ENCODE measurements around the gene PPFIA4. TPM values are rescaled to one million over a fixed set of nuclear protein-coding genes. Genes with fewer than 3 reads are reported as not detected.

The PPFIA4 gene
- total and polyA plus RNA-seq, 2 donors (not counting 3 experiments of a cell fraction or from before 2014, with no cell fraction given), result 0.17 to 0.22 TPM

DNA sequence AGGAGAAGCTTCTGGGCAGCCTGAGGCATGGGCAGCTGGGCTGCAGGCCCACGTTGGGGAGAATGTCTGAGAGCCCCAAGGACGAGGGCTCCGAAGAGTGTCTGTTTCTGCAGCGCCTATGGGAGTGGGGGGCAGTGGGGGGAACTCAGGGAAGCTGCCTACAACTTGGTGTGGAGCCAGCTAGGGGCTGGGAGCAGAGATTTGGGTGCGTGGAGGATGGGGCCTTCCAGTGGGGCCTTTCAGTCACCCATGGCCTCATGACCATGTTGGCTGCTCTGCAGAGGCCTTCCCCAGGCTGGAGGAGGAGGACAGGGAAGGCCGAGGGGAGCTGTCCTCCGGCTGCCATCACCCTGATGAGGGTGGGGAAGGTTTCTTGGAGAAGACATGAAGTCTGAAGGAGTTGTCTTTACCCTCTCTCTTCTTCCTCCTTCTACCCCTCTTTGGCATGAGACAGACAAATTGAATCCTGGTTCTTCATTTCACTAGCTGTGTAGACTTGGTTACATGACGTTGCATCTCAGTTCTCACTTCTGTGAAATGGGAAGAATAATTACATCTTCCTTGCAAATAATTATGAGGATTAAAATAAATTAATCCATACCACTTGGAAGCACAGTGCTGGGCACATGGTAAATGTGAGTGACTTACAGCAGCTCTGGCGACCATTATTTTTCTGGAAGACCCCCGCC is 8.3 kb downstream of the PPFIA4 start:
- Histone ChIP-seq H3K27me3 (ENCODE audit: control insufficient read depth in 2 of 2, insufficient read depth in 2 of 2, low read length in 2 of 2) (peaks cover 3 to 21% of the 10 kb centered on the region in 2 experiments), H3K4me3 (replicated peaks in 1 of 3; ENCODE audit: insufficient read depth in 1 of 3, low read depth in 1 of 3, low read length in 3 of 3) (no peak overlapping the region), H3K27ac (ENCODE audit: insufficient read depth, low read depth, low read length) (no peak overlapping the region), H2AFZ (ENCODE audit: low read depth, low read length) (no peak overlapping the region), H3K9ac (replicated peaks; ENCODE audit: extremely low read depth, insufficient read depth, low read length) (no peak overlapping the region), H3K9me1 (replicated peaks; ENCODE audit: control insufficient read depth, extremely low read depth, insufficient read depth, low read length) (no peaks in the 10 kb centered on the region), H3K79me2 (ENCODE audit: control insufficient read depth, insufficient read depth, low read length) (no peaks in the 10 kb centered on the region), H3K9me3 (replicated peaks; ENCODE audit: control insufficient read depth, insufficient read depth, low read length) (no peaks in the 10 kb centered on the region), H3K4me1 (ENCODE audit: control insufficient read depth, extremely low read depth, insufficient read depth, low read length) (no peaks in the 10 kb centered on the region), H3K36me3 (ENCODE audit: control insufficient read depth in 2 of 2, extremely low read depth in 1 of 2, insufficient read depth in 2 of 2, low read length in 2 of 2) (no peaks in the 10 kb centered on the region), H3K4me2 (ENCODE audit: insufficient read depth, low read length) (no peak overlapping the region), H4K20me1 (replicated peaks; ENCODE audit: control insufficient read depth, extremely low read depth, insufficient read depth, low read length) (no peaks in the 10 kb centered on the region)
- TF ChIP-seq POLR2A (IDR thresholded peaks at IDR 0.05; ENCODE audit: low read depth, low read length), result no peak
- TF ChIP-seq FOS (IDR thresholded peaks at IDR 0.05; ENCODE audit: borderline replicate concordance, insufficient read depth, low read length), result no peak
- no peak for TF ChIP-seq MYC (IDR thresholded peaks at IDR 0.05; ENCODE audit: low read depth, low read length)
- TF ChIP-seq, protein P1, sequence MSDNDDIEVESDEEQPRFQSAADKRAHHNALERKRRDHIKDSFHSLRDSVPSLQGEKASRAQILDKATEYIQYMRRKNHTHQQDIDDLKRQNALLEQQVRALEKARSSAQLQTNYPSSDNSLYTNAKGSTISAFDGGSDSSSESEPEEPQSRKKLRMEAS (IDR thresholded peaks at IDR 0.05; ENCODE audit: insufficient read depth, insufficient read length), result no peak
- no peak for TF ChIP-seq JUN (IDR thresholded peaks at IDR 0.05; ENCODE audit: borderline replicate concordance, insufficient read depth, insufficient read length, low read depth)
- TF ChIP-seq EZH2 (IDR thresholded peaks at IDR 0.05; ENCODE audit: borderline replicate concordance, low read depth, low read length, severe bottlenecking), result no peak
- no peak for TF ChIP-seq POLR2AphosphoS5 (IDR thresholded peaks at IDR 0.05; ENCODE audit: insufficient read depth, low read depth, low read length)
- TF ChIP-seq CTCF (IDR thresholded peaks at IDR 0.05; ENCODE audit: extremely low read depth in 1 of 2, insufficient read depth in 1 of 2, low read depth in 1 of 2, low read length in 2 of 2), result no peak
- TF ChIP-seq GATA2 (IDR thresholded peaks at IDR 0.05; ENCODE audit: insufficient read depth, insufficient read length, low read depth, low read length), result no peak
- no peak for DNase-seq (ENCODE audit: low read depth, low spot score)
- ChIA-PET CTCF (interaction anchor here (0.8 to 4.5 kb wide), 7 partner anchors 8 to 238 kb away, joined by 3 to 42 read pairs (median 4); partner anchors contain the start of gene PPFIA4), POLR2A (no interaction called here)
- intact Hi-C loops (cut with micrococcal nuclease), result loop anchor here (5.0 to 10.0 kb wide), 2 partner anchors 83 to 290 kb away; no protein-coding TSS in a partner anchor
- dilution Hi-C loops (cut with MboI; ENCODE audit: extremely low pct_ligation_motif_present, low sequenced_read_pairs), result no loop called here
- no TSS peak for BruUV-seq (replicated peaks)
- FAIRE-seq, result no peak

Data from endothelial cell of umbilical vein (primary cell).